ENCODE results near the gene WWOX. TPM values are rescaled to one million over a fixed set of nuclear protein-coding genes. Genes with fewer than 3 reads are reported as not detected.

The WWOX gene
- total and polyA plus RNA-seq, 2 of the 13 experiments (the other 11 are each of a cell fraction or from before 2014, with no cell fraction given): 9.1 to 37.4 TPM

- TF ChIP-seq CTCF (CRISPR knock-in tag; IDR thresholded peaks at IDR 0.05): peak; percentile 87; the same call in 1 of the 2 replicates
- no peak for TF ChIP-seq HINFP (CRISPR knock-in tag; IDR thresholded peaks at IDR 0.05; ENCODE audit: low read depth)
- no peak for TF ChIP-seq KLF13 (CRISPR knock-in tag; IDR thresholded peaks at IDR 0.05)
- no peak for TF ChIP-seq ZNF382 (CRISPR knock-in tag; IDR thresholded peaks at IDR 0.05; ENCODE audit: borderline replicate concordance)
- TF ChIP-seq ZNF136 (CRISPR knock-in tag; IDR thresholded peaks at IDR 0.05; ENCODE audit: low read depth): no peak
- TF ChIP-seq ZFP82 (CRISPR knock-in tag; IDR thresholded peaks at IDR 0.05; ENCODE audit: borderline replicate concordance): 0 out of 2 replicates have a peak, but pooled peaks have one; percentile 3
- TF ChIP-seq ZNF549 (CRISPR knock-in tag; IDR thresholded peaks at IDR 0.05): no peak
- TF ChIP-seq FOXJ3 (CRISPR knock-in tag; IDR thresholded peaks at IDR 0.05; ENCODE audit: borderline replicate concordance): 0 out of 2 replicates have a peak, but pooled peaks have one; percentile 28
- no peak for TF ChIP-seq TCF7L2 (IDR thresholded peaks at IDR 0.05; ENCODE audit: low read depth, low read length)
- TF ChIP-seq YEATS4 (CRISPR knock-in tag; IDR thresholded peaks at IDR 0.05; ENCODE audit: borderline replicate concordance): no peak
- TF ChIP-seq HOXD1 (CRISPR knock-in tag; IDR thresholded peaks at IDR 0.05): no peak
- TF ChIP-seq NFYB (CRISPR knock-in tag; IDR thresholded peaks at IDR 0.05): no peak
- TF ChIP-seq NKX3-1 (CRISPR knock-in tag; IDR thresholded peaks at IDR 0.05): no peak
- TF ChIP-seq ZNF639 (CRISPR knock-in tag; conservative IDR thresholded peaks at IDR 0.05): no peak
- TF ChIP-seq RBAK (CRISPR knock-in tag; IDR thresholded peaks at IDR 0.05): no peak
- peak in 1 of 2 experiments; percentile 19; a peak in 1 of 4 replicates for TF ChIP-seq HMGXB4 (CRISPR knock-in tag; IDR thresholded peaks at IDR 0.05; ENCODE audit: borderline replicate concordance in 1 of 2, low read depth in 1 of 2)
- TF ChIP-seq CC2D1A (CRISPR knock-in tag; IDR thresholded peaks at IDR 0.05): no peak
- TF ChIP-seq NFYC (CRISPR knock-in tag; IDR thresholded peaks at IDR 0.05): no peak
- no peak for TF ChIP-seq RBM22 (optimal IDR thresholded peaks at IDR 0.05; ENCODE audit: low read length)
- no peak for TF ChIP-seq TRIM24 (CRISPR knock-in tag; IDR thresholded peaks at IDR 0.05)
- no peak for TF ChIP-seq ZNF510 (CRISPR knock-in tag; IDR thresholded peaks at IDR 0.05; ENCODE audit: low read depth)
- TF ChIP-seq EZH2 (conservative IDR thresholded peaks at IDR 0.05; ENCODE audit: low read depth, low read length): no peak
- no peak for TF ChIP-seq HBP1 (CRISPR knock-in tag; IDR thresholded peaks at IDR 0.05; ENCODE audit: low read depth)
- no peak for TF ChIP-seq ZFY (CRISPR knock-in tag; IDR thresholded peaks at IDR 0.05)
These were observed 636 bp downstream of the WWOX start (continued) for GRCh38 chr16:78100112-78100467.
